GM23338 (cell line): ENCODE measurements around the gene SPEM2. TPM values are rescaled to one million over a fixed set of nuclear protein-coding genes. Genes with fewer than 3 reads are reported as not detected.

Source experiments
- ATAC-seq: fragments of 200-7000 bp; cut with Tn5 transposase; 3 replicates; pipeline ENCODE4 v1.9.1; 2020
- DNase-seq: peaks from one replicate; pipeline ENCODE4 v3.0.0-alpha.2; 2015; ENCODE audit warnings: low spot score
- H2AFZ ChIP-seq: fragments of 200-600 bp; sonication (generic); 2 replicates; pipeline ENCODE4 v1.8.0; 2016; ENCODE audit warnings: antibody characterized with exemption, mild to moderate bottlenecking, moderate library complexity
- H3F3A ChIP-seq: fragments of 200-600 bp; sonication (generic); replicated peaks from 2 replicates; pipeline ENCODE4 v1.8.0; 2017; ENCODE audit warnings: antibody characterized with exemption, mixed run types, low read depth
- H3K27ac ChIP-seq: fragments of 200-600 bp; sonication (generic); 2 replicates; pipeline ENCODE4 v1.6.1; 2016; ENCODE audit warnings: low read depth
- H3K27me3 ChIP-seq: fragments of 200-600 bp; sonication (generic); 2 replicates; pipeline ENCODE4 v1.8.0; 2016; ENCODE audit warnings: mild to moderate bottlenecking, mixed run types, moderate library complexity; ENCODE audit not compliant: insufficient read depth
- H3K36me3 ChIP-seq: fragments of 200-600 bp; sonication (generic); 2 replicates; pipeline ENCODE4 v1.8.0; 2016; ENCODE audit warnings: mild to moderate bottlenecking; ENCODE audit not compliant: insufficient read depth
- H3K4me1 ChIP-seq: fragments of 200-600 bp; sonication (generic); 2 replicates; pipeline ENCODE4 v1.8.0; 2016; ENCODE audit warnings: mild to moderate bottlenecking, moderate library complexity; ENCODE audit not compliant: insufficient read depth
- H3K4me2 ChIP-seq: fragments of 200-600 bp; sonication (generic); 2 replicates; pipeline ENCODE4 v1.7.1; 2017; ENCODE audit warnings: mixed run types
- H3K4me3 ChIP-seq: fragments of 200-600 bp; sonication (generic); 2 replicates; pipeline ENCODE4 v1.6.1; 2016; ENCODE audit warnings: mixed run types
- H3K79me2 ChIP-seq: fragments of 200-600 bp; sonication (generic); replicated peaks from 2 replicates; pipeline ENCODE4 v1.8.0; 2017; ENCODE audit warnings: mild to moderate bottlenecking; ENCODE audit not compliant: insufficient read depth
- H3K9me2 ChIP-seq: fragments of 200-600 bp; sonication (generic); 2 replicates; pipeline ENCODE4 v1.8.0; 2017; ENCODE audit not compliant: insufficient read depth
- H4K20me1 ChIP-seq: fragments of 200-600 bp; sonication (generic); replicated peaks from 2 replicates; pipeline ENCODE4 v1.8.0; 2017; ENCODE audit warnings: mild to moderate bottlenecking; ENCODE audit not compliant: insufficient read depth
- H3K27ac Mint-ChIP-seq: 2 replicates; pipeline ENCODE4 v1.8.0; 2020; ENCODE audit warnings: inconsistent platforms, mild to moderate bottlenecking, moderate library complexity, mixed read lengths
- H3K27me3 Mint-ChIP-seq: 3 replicates; pipeline ENCODE4 v1.8.0; 2022; ENCODE audit warnings: low read depth, mild to moderate bottlenecking, moderate library complexity, mixed read lengths, inconsistent platforms; ENCODE audit not compliant: insufficient read depth, poor library complexity
- H3K36me3 Mint-ChIP-seq: 3 replicates; pipeline ENCODE4 v1.8.0; 2021; ENCODE audit warnings: low read depth, mild to moderate bottlenecking, inconsistent platforms, moderate library complexity, mixed read lengths
- H3K4me1 Mint-ChIP-seq: 3 replicates; pipeline ENCODE4 v1.8.0; 2020; ENCODE audit warnings: mild to moderate bottlenecking, inconsistent platforms, mixed read lengths
- H3K4me3 Mint-ChIP-seq: 3 replicates; pipeline ENCODE4 v1.8.0; 2021; ENCODE audit warnings: moderate library complexity, mild to moderate bottlenecking, inconsistent platforms, mixed read lengths
- H3K9me3 Mint-ChIP-seq: 3 replicates; pipeline ENCODE4 v1.8.0; 2020; ENCODE audit warnings: moderate library complexity, mild to moderate bottlenecking, inconsistent platforms, mixed read lengths
- NANOG ChIP-seq: IDR thresholded peaks from 2 replicates; pipeline ENCODE4 v1.6.1; 2016; ENCODE audit warnings: antibody characterized with exemption, borderline replicate concordance
- STAT1 ChIP-seq: IDR thresholded peaks from one replicate; pipeline ENCODE4 v1.6.1; 2016; ENCODE audit warnings: antibody characterized with exemption; ENCODE audit not compliant: unreplicated experiment
- polyA plus RNA-seq: library from polyadenylated mRNA; unstranded; fragments of >200 nt; fragmentation: Nextera tagmentation; extraction: Ambion mirVana; gene quantifications from 2 replicates; pipeline ENCODE4 v1.2.1, GENCODE V29; 2016
- total RNA-seq: library from RNA; depleted of rRNA; stranded (reverse); fragments of >200 nt; shearing (Covaris generic); gene quantifications from 2 replicates; pipeline ENCODE4 v1.2.3, GENCODE V29; 2014
- TF ChIP-seq, protein P1 (sequence below), 2 experiments: fragments of 200-600 bp in 1 of 2; sonication (generic) in 1 of 2; conservative IDR thresholded peaks; 2 replicates each; pipeline versions ENCODE4 v1.5.1 to v1.6.1; 2016 to 2017; ENCODE audit warnings: antibody characterized with exemption in 2 of 2, low read depth in 2 of 2, mild to moderate bottlenecking in 2 of 2, moderate library complexity in 1 of 2
- TF ChIP-seq, protein P2 (sequence below): fragments of 250-450 bp; sonication (Bioruptor Pico); IDR thresholded peaks from 2 replicates; pipeline ENCODE4 v1.5.0; 2020; ENCODE audit warnings: mild to moderate bottlenecking, moderate library complexity
- TF ChIP-seq, protein P3 (sequence below): IDR thresholded peaks from one replicate; pipeline ENCODE4 v1.6.1; 2018; ENCODE audit warnings: antibody characterized with exemption; ENCODE audit not compliant: unreplicated experiment

SPEM2 gene
- total and polyA plus RNA-seq, 2 experiments from 2014 or later = not detected

DNA sequence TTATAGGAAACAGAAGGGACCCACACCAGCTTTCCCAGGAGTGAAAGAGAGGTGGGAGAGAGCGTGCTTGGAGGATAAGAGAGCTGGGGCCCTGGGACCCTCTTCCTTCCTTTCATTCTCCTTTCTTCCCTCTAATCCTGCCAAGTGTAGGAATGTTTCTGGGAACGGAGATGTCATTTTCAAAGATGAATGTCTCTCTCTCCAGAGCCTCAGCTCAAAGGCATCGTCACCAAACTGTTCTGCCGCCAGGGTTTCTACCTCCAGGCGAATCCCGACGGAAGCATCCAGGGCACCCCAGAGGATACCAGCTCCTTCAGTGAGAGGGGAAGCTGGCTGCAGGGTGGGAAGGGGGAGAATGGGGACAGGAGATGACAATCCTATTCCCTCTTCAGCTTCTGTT is 15.8 kb downstream of the SPEM2 start:
- no peak overlapping the region for H3K27ac Mint-ChIP-seq
- peaks cover 38% of the 10 kb centered on the region for H3K4me1 Mint-ChIP-seq

More for the DNA sequence above, 15.8 kb downstream of the SPEM2 start:
- no peaks in the 10 kb centered on the region for H3K36me3 ChIP-seq
- H3K4me3 ChIP-seq = peak overlapping the region; percentile 98
- H3K4me2 ChIP-seq = peak overlapping the region; percentile 76
- Mint-ChIP-seq H3K4me3 (peak overlapping the region; percentile 96), H3K27me3 (peaks cover 50% of the 10 kb centered on the region), H3K9me3 (no peaks in the 10 kb centered on the region), H3K36me3 (no peaks in the 10 kb centered on the region; the same call in 2 of the 3 replicates)
- H3K27ac ChIP-seq = peak overlapping the region; percentile 65; the same call in 1 of the 2 replicates
- H2AFZ ChIP-seq = peak overlapping the region; percentile 72; the same call in 1 of the 2 replicates
- no peaks in the 10 kb centered on the region for H3K79me2 ChIP-seq
- DNase-seq = peak; percentile 44
- TF ChIP-seq, protein P1, sequence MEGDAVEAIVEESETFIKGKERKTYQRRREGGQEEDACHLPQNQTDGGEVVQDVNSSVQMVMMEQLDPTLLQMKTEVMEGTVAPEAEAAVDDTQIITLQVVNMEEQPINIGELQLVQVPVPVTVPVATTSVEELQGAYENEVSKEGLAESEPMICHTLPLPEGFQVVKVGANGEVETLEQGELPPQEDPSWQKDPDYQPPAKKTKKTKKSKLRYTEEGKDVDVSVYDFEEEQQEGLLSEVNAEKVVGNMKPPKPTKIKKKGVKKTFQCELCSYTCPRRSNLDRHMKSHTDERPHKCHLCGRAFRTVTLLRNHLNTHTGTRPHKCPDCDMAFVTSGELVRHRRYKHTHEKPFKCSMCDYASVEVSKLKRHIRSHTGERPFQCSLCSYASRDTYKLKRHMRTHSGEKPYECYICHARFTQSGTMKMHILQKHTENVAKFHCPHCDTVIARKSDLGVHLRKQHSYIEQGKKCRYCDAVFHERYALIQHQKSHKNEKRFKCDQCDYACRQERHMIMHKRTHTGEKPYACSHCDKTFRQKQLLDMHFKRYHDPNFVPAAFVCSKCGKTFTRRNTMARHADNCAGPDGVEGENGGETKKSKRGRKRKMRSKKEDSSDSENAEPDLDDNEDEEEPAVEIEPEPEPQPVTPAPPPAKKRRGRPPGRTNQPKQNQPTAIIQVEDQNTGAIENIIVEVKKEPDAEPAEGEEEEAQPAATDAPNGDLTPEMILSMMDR (conservative IDR thresholded peaks at IDR 0.05; ENCODE audit: low read depth in 2 of 2) = 0 out of 4 replicates have a peak, but pooled peaks of 1 of the 2 experiments have one; percentile 2
- TF ChIP-seq, protein P2, sequence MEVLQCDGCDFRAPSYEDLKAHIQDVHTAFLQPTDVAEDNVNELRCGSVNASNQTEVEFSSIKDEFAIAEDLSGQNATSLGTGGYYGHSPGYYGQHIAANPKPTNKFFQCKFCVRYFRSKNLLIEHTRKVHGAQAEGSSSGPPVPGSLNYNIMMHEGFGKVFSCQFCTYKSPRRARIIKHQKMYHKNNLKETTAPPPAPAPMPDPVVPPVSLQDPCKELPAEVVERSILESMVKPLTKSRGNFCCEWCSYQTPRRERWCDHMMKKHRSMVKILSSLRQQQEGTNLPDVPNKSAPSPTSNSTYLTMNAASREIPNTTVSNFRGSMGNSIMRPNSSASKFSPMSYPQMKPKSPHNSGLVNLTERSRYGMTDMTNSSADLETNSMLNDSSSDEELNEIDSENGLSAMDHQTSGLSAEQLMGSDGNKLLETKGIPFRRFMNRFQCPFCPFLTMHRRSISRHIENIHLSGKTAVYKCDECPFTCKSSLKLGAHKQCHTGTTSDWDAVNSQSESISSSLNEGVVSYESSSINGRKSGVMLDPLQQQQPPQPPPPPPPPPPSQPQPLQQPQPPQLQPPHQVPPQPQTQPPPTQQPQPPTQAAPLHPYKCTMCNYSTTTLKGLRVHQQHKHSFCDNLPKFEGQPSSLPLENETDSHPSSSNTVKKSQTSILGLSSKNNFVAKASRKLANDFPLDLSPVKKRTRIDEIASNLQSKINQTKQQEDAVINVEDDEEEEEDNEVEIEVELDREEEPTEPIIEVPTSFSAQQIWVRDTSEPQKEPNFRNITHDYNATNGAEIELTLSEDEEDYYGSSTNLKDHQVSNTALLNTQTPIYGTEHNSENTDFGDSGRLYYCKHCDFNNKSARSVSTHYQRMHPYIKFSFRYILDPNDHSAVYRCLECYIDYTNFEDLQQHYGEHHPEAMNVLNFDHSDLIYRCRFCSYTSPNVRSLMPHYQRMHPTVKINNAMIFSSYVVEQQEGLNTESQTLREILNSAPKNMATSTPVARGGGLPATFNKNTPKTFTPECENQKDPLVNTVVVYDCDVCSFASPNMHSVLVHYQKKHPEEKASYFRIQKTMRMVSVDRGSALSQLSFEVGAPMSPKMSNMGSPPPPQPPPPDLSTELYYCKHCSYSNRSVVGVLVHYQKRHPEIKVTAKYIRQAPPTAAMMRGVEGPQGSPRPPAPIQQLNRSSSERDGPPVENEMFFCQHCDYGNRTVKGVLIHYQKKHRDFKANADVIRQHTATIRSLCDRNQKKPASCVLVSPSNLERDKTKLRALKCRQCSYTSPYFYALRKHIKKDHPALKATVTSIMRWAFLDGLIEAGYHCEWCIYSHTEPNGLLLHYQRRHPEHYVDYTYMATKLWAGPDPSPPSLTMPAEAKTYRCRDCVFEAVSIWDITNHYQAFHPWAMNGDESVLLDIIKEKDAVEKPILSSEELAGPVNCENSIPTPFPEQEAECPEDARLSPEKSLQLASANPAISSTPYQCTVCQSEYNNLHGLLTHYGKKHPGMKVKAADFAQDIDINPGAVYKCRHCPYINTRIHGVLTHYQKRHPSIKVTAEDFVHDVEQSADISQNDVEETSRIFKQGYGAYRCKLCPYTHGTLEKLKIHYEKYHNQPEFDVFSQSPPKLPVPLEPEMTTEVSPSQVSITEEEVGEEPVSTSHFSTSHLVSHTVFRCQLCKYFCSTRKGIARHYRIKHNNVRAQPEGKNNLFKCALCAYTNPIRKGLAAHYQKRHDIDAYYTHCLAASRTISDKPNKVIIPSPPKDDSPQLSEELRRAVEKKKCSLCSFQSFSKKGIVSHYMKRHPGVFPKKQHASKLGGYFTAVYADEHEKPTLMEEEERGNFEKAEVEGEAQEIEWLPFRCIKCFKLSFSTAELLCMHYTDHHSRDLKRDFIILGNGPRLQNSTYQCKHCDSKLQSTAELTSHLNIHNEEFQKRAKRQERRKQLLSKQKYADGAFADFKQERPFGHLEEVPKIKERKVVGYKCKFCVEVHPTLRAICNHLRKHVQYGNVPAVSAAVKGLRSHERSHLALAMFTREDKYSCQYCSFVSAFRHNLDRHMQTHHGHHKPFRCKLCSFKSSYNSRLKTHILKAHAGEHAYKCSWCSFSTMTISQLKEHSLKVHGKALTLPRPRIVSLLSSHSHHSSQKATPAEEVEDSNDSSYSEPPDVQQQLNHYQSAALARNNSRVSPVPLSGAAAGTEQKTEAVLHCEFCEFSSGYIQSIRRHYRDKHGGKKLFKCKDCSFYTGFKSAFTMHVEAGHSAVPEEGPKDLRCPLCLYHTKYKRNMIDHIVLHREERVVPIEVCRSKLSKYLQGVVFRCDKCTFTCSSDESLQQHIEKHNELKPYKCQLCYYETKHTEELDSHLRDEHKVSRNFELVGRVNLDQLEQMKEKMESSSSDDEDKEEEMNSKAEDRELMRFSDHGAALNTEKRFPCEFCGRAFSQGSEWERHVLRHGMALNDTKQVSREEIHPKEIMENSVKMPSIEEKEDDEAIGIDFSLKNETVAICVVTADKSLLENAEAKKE (CRISPR knock-in tag) = no peak
- TF ChIP-seq, protein P3, sequence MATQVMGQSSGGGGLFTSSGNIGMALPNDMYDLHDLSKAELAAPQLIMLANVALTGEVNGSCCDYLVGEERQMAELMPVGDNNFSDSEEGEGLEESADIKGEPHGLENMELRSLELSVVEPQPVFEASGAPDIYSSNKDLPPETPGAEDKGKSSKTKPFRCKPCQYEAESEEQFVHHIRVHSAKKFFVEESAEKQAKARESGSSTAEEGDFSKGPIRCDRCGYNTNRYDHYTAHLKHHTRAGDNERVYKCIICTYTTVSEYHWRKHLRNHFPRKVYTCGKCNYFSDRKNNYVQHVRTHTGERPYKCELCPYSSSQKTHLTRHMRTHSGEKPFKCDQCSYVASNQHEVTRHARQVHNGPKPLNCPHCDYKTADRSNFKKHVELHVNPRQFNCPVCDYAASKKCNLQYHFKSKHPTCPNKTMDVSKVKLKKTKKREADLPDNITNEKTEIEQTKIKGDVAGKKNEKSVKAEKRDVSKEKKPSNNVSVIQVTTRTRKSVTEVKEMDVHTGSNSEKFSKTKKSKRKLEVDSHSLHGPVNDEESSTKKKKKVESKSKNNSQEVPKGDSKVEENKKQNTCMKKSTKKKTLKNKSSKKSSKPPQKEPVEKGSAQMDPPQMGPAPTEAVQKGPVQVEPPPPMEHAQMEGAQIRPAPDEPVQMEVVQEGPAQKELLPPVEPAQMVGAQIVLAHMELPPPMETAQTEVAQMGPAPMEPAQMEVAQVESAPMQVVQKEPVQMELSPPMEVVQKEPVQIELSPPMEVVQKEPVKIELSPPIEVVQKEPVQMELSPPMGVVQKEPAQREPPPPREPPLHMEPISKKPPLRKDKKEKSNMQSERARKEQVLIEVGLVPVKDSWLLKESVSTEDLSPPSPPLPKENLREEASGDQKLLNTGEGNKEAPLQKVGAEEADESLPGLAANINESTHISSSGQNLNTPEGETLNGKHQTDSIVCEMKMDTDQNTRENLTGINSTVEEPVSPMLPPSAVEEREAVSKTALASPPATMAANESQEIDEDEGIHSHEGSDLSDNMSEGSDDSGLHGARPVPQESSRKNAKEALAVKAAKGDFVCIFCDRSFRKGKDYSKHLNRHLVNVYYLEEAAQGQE = no peak
- TF ChIP-seq STAT1 (no peak), NANOG (no peak)
- H3F3A ChIP-seq = peaks cover 49% of the 10 kb centered on the region
- ATAC-seq = no peak
- H4K20me1 ChIP-seq = peaks cover 3% of the 10 kb centered on the region; the same call in 1 of the 2 replicates
- no peaks in the 10 kb centered on the region for H3K9me2 ChIP-seq
- H3K4me1 ChIP-seq = peaks cover 37% of the 10 kb centered on the region
- peaks cover 48% of the 10 kb centered on the region for H3K27me3 ChIP-seq
